Measurements from ENCODE around the gene STX7.

STX7 gene

GRCh38 chr6:132506869-132507808, 5.8 kb downstream of the STX7 start:
- DNase-seq (ENCODE audit: low spot score): no peak

- no peak for DNase-seq (ENCODE audit: low spot score)
Observed at GRCh38 chr6:132506461-132506860, 6.5 kb downstream of the STX7 start.

DNA sequence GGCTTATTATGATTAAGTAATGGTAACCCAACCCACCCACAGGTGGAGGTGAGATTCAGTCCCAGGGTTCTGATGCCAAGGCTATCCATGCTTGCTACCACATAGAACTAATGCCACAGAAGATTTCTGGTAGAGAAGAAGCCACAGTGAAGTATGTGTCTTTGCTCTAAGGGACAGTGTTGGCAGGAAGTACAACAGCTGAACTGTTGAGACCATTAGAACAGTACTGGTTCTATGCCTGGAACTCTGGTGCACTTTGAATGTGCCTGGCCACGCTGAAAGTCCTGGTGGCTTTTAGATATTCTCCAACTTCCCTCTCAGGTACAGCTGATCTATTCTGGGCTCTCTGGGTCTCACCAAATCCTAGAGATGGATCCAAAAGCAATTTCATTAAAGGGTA, 7.8 kb downstream of the STX7 start:
- no peak for DNase-seq (ENCODE audit: low spot score)

GRCh38 chr6:132504757-132505156, 8.2 kb downstream of the STX7 start:
- DNase-seq (ENCODE audit: low spot score): no peak

- DNase-seq (ENCODE audit: low spot score): no peak
Observed at GRCh38 chr6:132499757-132500156, 13.2 kb downstream of the STX7 start.

DNA sequence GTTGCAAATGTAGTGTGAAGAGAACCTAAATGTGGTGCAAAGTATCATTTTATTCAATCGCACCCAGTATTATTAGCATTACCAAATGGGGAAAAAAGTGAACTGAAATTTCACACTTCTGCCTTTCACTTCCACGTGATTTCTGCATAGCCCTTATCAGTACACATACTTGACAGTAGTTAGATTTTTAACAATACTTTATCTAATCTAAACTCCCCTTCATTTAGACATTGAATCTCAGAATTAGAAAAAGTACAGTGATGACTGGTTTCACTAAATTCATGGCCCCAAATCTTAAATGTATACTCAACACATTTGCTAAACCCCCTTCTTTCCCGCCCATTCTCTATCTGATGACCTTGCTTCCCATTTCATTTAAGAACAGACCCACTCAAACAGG, 14.3 kb downstream of the STX7 start:
- no peak for DNase-seq (ENCODE audit: low spot score)

GRCh38 chr6:132496519-132497180, 16.3 kb downstream of the STX7 start:
- no peak for DNase-seq (ENCODE audit: low spot score)

- DNase-seq (ENCODE audit: low spot score): no peak
Observed at GRCh38 chr6:132495604-132496079, 17.3 kb downstream of the STX7 start.

- no peak for DNase-seq (ENCODE audit: low spot score)
Observed at GRCh38 chr6:132494954-132495353, 18.0 kb downstream of the STX7 start.

- no peak for DNase-seq (ENCODE audit: low spot score)
Observed at GRCh38 chr6:132491881-132492280, 21.0 kb downstream of the STX7 start.

- peak; percentile 43 for DNase-seq (ENCODE audit: low spot score)
Observed at GRCh38 chr6:132491303-132491702, 21.6 kb downstream of the STX7 start.

GRCh38 chr6:132490478-132491204, 22.3 kb downstream of the STX7 start:
- peak; percentile 38 for DNase-seq (ENCODE audit: low spot score)

GRCh38 chr6:132490024-132490423, 22.9 kb downstream of the STX7 start:
- DNase-seq (ENCODE audit: low spot score): peak; percentile 82

GRCh38 chr6:132489376-132489775, 23.5 kb downstream of the STX7 start:
- no peak for DNase-seq (ENCODE audit: low spot score)

GRCh38 chr6:132487762-132488161, 25.2 kb downstream of the STX7 start:
- DNase-seq (ENCODE audit: low spot score): no peak

DNA sequence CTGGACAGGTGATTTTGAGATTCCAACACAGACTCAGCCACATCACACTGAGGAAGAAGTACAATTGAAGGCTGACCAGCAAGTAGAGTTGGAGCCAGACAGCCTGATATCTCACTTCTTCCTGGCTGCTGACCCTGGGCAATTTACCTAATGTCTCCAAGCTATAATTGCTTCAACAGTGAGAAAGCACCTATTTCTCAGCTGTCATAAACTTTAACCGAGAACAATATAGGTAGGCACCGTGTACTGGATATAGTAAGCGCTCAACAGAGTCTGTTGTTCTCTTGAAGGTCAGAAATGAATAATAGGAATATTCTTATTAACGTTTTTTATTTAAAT, 28.3 kb downstream of the STX7 start:
- DNase-seq (ENCODE audit: low spot score): no peak

DNA sequence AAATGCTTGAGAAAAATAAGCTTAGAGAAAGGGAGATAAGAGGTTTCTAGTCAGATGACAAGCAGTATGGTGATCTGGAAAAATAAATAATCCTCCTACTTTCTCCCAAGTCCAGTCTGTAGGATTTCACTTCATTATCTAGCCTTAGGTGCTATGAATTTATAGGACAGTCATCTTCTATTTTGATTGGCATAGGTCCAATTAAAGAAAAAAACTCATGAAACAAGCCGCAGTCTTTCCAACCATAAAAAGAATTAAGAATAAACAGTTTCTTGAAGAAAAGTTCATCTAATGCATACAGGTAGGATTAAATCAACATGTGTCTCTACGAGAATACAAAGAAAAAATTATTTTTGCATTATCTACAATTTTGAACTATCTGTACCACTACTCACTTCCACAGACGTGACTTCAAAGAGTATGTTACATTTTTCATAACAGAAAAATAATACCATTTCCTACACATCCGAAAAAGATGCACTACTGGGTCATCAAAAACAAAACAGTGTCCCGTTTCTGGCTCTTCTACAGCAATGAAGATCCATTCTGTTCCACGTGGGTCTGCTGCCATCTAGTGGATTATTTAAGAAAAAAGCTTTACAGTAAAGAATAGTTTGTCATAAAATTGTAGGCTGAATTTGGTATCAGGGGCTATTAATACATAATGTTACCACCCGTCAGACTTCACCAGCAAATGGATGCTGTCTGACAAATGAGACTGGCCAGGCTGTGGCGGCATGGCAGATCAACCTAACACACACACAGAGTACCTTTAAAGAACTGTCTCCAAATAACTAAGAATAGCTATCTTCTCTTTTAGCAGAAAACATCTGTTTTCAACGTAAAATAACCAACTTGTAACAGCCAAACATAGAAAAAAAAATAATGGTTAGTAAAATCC, 28.9 kb downstream of the STX7 start:
- peak; percentile 70 for DNase-seq (ENCODE audit: low spot score)

GRCh38 chr6:132482581-132482980, 30.3 kb downstream of the STX7 start:
- no peak for DNase-seq (ENCODE audit: low spot score)

GRCh38 chr6:132481189-132481588, 31.7 kb downstream of the STX7 start:
- DNase-seq (ENCODE audit: low spot score): no peak

GRCh38 chr6:132479131-132479530, 33.8 kb downstream of the STX7 start:
- DNase-seq (ENCODE audit: low spot score): no peak

GRCh38 chr6:132478674-132479073, 34.2 kb downstream of the STX7 start:
- DNase-seq (ENCODE audit: low spot score): no peak

GRCh38 chr6:132478266-132478665, 34.6 kb downstream of the STX7 start:
- DNase-seq (ENCODE audit: low spot score): no peak
